Right ventricle myocardium inferior (tissue), 1 donor: ENCODE data around the gene PYY. TPM values are rescaled to one million over a fixed set of nuclear protein-coding genes. Genes with fewer than 3 reads are reported as not detected.
A peak's percentile ranks its signal among the peaks of the same experiment; 100 is the strongest.
"Not testable (repeated sequence)": the region's sequence is repeated elsewhere in the genome, so short reads cannot be mapped to it uniquely, and the experiment has no call there.

Experiments used
- ATAC-seq: fragments of 200-7000 bp; cut with Tn5 transposase; one replicate; pipeline ENCODE4 v1.9.1; 2020; ENCODE audit warnings: mild to moderate bottlenecking, moderate library complexity
- DNase-seq: peaks from one replicate; pipeline ENCODE4 v3.0.0; 2021; ENCODE audit errors: missing footprints
- intact Hi-C: fragments of 100-400 bp; cut with DNase I; formaldehyde crosslinking; loops from one replicate; pipeline ENCODE4 v1.11.0; 2022
- long read RNA-seq: library from polyadenylated mRNA; unstranded; transcript quantifications from one replicate; pipeline ENCODE4 v2.0.0, GENCODE V29; 2021
- total RNA-seq: library from RNA; stranded (reverse); fragmentation: NEBNext Ultra II Directional; extraction: Animal tissue kit (Norgen Biotek cat#: 25700); gene quantifications from one replicate; pipeline ENCODE4 v1.2.1, GENCODE V29; 2021
- donor health status: DM: no; HTN: yes; CAD: no; lungs with severe emphysema.

PYY gene
- not detected for total RNA-seq
- long read RNA-seq: 0 reads

GRCh38 chr17:43953746-43954145 lies at the start of gene PYY:
Gene PYY, minus strand, starts transcription at chr17:43953940. Its CDS starts 457 bp downstream, at chr17:43953483.
- no peak for DNase-seq
- intact Hi-C loops: no loop called here
- no peak for ATAC-seq

GRCh38 chr17:44002141-44002848 lies 48.6 kb upstream of the PYY start:
- ATAC-seq: no peak
- intact Hi-C loops: no loop called here
- DNase-seq: no peak

- DNase-seq: no peak
- intact Hi-C loops: no loop called here
- ATAC-seq: no peak
These were observed 47.8 kb upstream of the PYY start for GRCh38 chr17:44001461-44001920.

- ATAC-seq (no peak), DNase-seq (no peak)
- intact Hi-C loops: no loop called here
These were observed 47.2 kb upstream of the PYY start for GRCh38 chr17:44000871-44001460.

- DNase-seq: no peak
- intact Hi-C loops: no loop called here
- ATAC-seq: no peak
These were observed 46.6 kb upstream of the PYY start for GRCh38 chr17:44000141-44000860.

GRCh38 chr17:43999024-43999423 lies 45.3 kb upstream of the PYY start:
- intact Hi-C loops: no loop called here
- DNase-seq: no peak
- ATAC-seq: no peak

GRCh38 chr17:43998552-43998951 lies 44.8 kb upstream of the PYY start:
- no peak for DNase-seq
- intact Hi-C loops: no loop called here

GRCh38 chr17:43997180-43997579 lies 43.4 kb upstream of the PYY start:
- DNase-seq, intact Hi-C loops, ATAC-seq: not testable (repeated sequence)

More at GRCh38 chr17:43998552-43998951, 44.8 kb upstream of the PYY start:
- no peak for ATAC-seq

GRCh38 chr17:43995150-43995471 lies 41.4 kb upstream of the PYY start:
- intact Hi-C loops: loop anchor here (1.0 kb wide), 1 partner anchor 51 kb away; no protein-coding TSS in a partner anchor
- ATAC-seq (no peak), DNase-seq (no peak)

GRCh38 chr17:43994272-43995149 lies 40.8 kb upstream of the PYY start:
- DNase-seq (peak; percentile 77), ATAC-seq (peak; percentile 83)
- intact Hi-C loops: loop anchor here (1.0 kb wide), 1 partner anchor 50 kb away; no protein-coding TSS in a partner anchor

- intact Hi-C loops: no loop called here
These were observed 38.9 kb upstream of the PYY start for GRCh38 chr17:43992641-43993040.

GRCh38 chr17:43988301-43988700 lies 34.6 kb upstream of the PYY start:
- ATAC-seq (no peak), DNase-seq (no peak)
- intact Hi-C loops: no loop called here

More at GRCh38 chr17:43992641-43993040, 38.9 kb upstream of the PYY start:
- ATAC-seq (no peak), DNase-seq (no peak)

- ATAC-seq: peak; percentile 60
- DNase-seq: no peak
- intact Hi-C loops: no loop called here
These were observed 33.6 kb upstream of the PYY start for GRCh38 chr17:43987131-43988021.

GRCh38 chr17:43986225-43986981 lies 32.7 kb upstream of the PYY start:
- DNase-seq: no peak
- no peak for ATAC-seq
- intact Hi-C loops: no loop called here

- no peak for DNase-seq
- intact Hi-C loops: no loop called here
- ATAC-seq: no peak
These were observed 30.8 kb upstream of the PYY start for GRCh38 chr17:43984521-43984920.

GRCh38 chr17:43983515-43984411 lies 30.0 kb upstream of the PYY start:
- peak; percentile 51 for ATAC-seq
- intact Hi-C loops: no loop called here
- no peak for DNase-seq
